GM13976 (cell line): ENCODE measurements around the gene WNT7B.

Experiments
- DNase-seq: peaks from one replicate; pipeline ENCODE4 v3.0.0; 2012; ENCODE audit warnings: low spot score
- CTCF ChIP-seq: IDR thresholded peaks from 2 replicates; pipeline ENCODE4 v1.5.1; 2012; ENCODE audit warnings: borderline replicate concordance, mild to moderate bottlenecking; ENCODE audit not compliant: insufficient read depth; ENCODE audit errors: extremely low read depth, missing control alignments, control extremely low read depth
- in situ Hi-C: fragments of 300-500 bp; cut with MboI; formaldehyde crosslinking; loops from one replicate; pipeline ENCODE4 v1.12.0; 2022; ENCODE audit warnings: low sequenced_read_pairs, mixed read lengths, inconsistent platforms; ENCODE audit not compliant: unreplicated experiment

Gene WNT7B

GRCh38 chr22:45991098-45991497, 14.1 kb upstream of the WNT7B start:
- no peak for DNase-seq
- no peak for TF ChIP-seq CTCF
- in situ Hi-C loops, result no loop called here

- no peak for TF ChIP-seq CTCF
- no peak for DNase-seq
Observed at GRCh38 chr22:45987136-45987861, 10.3 kb upstream of the WNT7B start.

GRCh38 chr22:45984316-45984916, 7.5 kb upstream of the WNT7B start:
- no peak for DNase-seq
- TF ChIP-seq CTCF, result no peak
- in situ Hi-C loops, result loop anchor here (10.0 kb wide), 1 partner anchor 340 kb away; no protein-coding TSS in a partner anchor

More at GRCh38 chr22:45987136-45987861, 10.3 kb upstream of the WNT7B start:
- in situ Hi-C loops, result loop anchor here (10.0 kb wide), 1 partner anchor 342 kb away; no protein-coding TSS in a partner anchor

GRCh38 chr22:45983797-45984196, 6.8 kb upstream of the WNT7B start:
- DNase-seq, result no peak
- no peak for TF ChIP-seq CTCF
- in situ Hi-C loops, result loop anchor here (10.0 kb wide), 1 partner anchor 339 kb away; no protein-coding TSS in a partner anchor

- TF ChIP-seq CTCF, result no peak
- in situ Hi-C loops, result loop anchor here (10.0 kb wide), 1 partner anchor 336 kb away; no protein-coding TSS in a partner anchor
- no peak for DNase-seq
Observed at GRCh38 chr22:45980761-45981160, 3.8 kb upstream of the WNT7B start.

- in situ Hi-C loops, result loop anchor here (10.0 kb wide), 1 partner anchor 335 kb away; no protein-coding TSS in a partner anchor
- TF ChIP-seq CTCF, result no peak
- DNase-seq, result no peak
Observed at GRCh38 chr22:45980268-45980570, 3.3 kb upstream of the WNT7B start.

- DNase-seq, result no peak
- TF ChIP-seq CTCF, result no peak
- in situ Hi-C loops, result no loop called here
Observed at GRCh38 chr22:45978275-45978713, 1.3 kb upstream of the WNT7B start.
